Muscle layer of colon (tissue), 2 donors: ENCODE results near the gene CD209.

Source experiments
- H3K27ac ChIP-seq: one replicate; pipeline ENCODE4 v1.7.0; 2013; ENCODE audit warnings: low read depth, mild to moderate bottlenecking, low read length, moderate library complexity
- H3K27me3 ChIP-seq, 2 donors: one replicate each; pipeline ENCODE4 v1.7.0; 2013; ENCODE audit warnings: low read length in 2 of 2, mild to moderate bottlenecking in 2 of 2; ENCODE audit not compliant: insufficient read depth in 2 of 2, control insufficient read depth in 1 of 2
- H3K36me3 ChIP-seq: one replicate; pipeline ENCODE4 v1.7.0; 2013; ENCODE audit warnings: mild to moderate bottlenecking, low read length; ENCODE audit not compliant: insufficient read depth
- H3K4me1 ChIP-seq: one replicate; pipeline ENCODE4 v1.7.0; 2013; ENCODE audit warnings: mild to moderate bottlenecking, low read length; ENCODE audit not compliant: insufficient read depth
- H3K4me3 ChIP-seq, 2 donors: one replicate each; pipeline ENCODE4 v1.7.0; 2013; ENCODE audit warnings: low read length in 2 of 2, low read depth in 1 of 2, mild to moderate bottlenecking in 1 of 2, moderate library complexity in 1 of 2
- H3K9ac ChIP-seq: one replicate; pipeline ENCODE4 v1.7.0; 2013; ENCODE audit warnings: low read length
- H3K9me3 ChIP-seq: one replicate; pipeline ENCODE4 v1.7.0; 2013; ENCODE audit warnings: mild to moderate bottlenecking, low read length
- donor health status: abdominal sarcoma.
- donor health status: Adenocarcinoma of cecum.

Gene CD209

DNA sequence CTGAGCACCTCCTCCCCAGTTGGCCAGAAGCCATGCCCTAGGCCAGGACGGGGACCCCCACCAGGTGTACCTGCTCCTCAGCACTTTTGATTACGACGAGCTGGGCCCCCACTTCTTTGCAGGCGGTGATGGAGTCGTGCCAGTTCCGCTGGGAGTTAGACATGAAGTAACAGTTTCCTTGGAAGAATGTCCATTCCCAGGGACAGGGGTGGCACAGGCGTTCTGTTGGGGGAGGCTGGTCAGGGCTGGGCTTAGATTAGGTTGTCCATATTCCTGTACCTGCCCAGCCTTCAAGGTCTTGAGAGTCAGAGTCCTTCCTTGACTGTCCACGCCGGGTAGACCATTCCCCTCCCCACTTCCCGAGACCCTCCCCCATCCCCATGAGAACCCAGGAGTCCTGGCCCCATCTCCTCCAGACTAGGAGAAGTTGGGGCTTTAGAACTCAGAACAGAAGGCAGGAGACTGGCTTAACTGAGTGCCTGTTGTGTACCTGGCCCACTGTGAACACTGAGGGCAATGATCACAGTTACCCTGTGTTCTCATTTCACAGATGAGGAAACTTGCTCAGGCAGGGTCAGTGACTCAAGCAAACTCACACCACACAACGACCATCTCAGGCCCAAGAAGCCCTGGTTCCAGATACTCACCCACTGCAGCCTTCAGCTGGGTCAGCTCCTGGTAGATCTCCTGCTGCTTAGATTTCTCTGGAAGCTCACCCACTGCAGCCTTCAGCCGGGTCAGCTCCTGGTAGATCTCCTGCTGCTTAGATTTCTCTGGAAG is 2.3 kb downstream of the CD209 start:
- Histone ChIP-seq H3K9ac (no peak overlapping the region), H3K27me3 (peaks cover 6 to 15% of the 10 kb centered on the region in 2 donors), H3K4me1 (no peaks in the 10 kb centered on the region), H3K4me3 (no peak overlapping the region), H3K27ac (no peak overlapping the region), H3K9me3 (no peaks in the 10 kb centered on the region), H3K36me3 (no peaks in the 10 kb centered on the region)

DNA sequence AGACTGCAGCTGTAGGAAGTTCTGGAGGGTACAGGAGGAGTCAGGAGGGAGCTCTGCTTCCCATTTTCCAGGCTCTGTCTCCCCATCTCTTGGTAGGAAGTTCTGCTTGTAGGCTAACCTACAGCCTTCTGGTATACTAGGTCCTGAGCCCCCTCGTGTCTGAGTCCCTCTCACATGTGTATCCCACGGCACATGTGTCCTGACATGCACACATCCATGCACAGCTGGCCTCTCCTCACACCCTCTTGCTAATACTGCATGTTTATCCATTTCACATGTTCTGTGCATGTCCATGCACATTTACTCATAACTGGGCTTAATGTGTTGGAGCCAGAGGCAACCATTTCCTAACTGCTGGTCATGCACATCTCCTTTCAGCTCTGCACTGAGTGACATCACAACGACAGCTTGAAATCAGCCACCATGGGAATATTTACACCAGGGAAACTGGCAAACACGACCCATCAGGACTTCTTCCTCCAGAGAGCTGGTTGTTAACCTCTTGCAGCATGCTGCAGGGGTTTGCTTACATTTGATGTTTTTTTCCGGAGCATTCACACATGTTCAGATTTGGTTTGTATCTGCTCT is 3.0 kb downstream of the CD209 start:
- no peaks in the 10 kb centered on the region for H3K9me3 ChIP-seq
- H3K4me3 ChIP-seq: no peak overlapping the region
- H3K36me3 ChIP-seq: no peaks in the 10 kb centered on the region
- H3K27ac ChIP-seq: no peak overlapping the region
- no peaks in the 10 kb centered on the region for H3K4me1 ChIP-seq
- H3K9ac ChIP-seq: no peak overlapping the region
- H3K27me3 ChIP-seq: peaks cover 6 to 15% of the 10 kb centered on the region in 2 donors

DNA sequence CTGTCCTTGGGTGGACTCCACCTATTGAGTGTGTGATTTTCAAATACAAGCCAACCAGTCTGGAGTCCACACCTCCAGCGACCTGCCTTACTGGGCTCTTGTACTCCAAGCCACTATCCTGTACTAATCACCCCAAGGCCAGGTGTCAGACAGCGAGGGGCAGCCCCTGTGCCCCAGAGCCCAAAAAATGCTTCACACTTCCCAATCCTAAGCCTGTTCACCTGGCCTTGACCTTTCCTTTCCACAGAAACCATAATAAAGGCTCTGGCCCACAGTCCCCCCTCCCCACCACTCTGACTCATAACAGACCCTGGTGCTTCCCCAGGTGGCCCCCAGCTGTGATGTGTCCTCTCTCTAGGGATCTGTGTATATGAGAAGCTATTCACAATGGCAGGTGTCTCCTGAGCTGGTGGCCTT is 3.9 kb downstream of the CD209 start:
- Histone ChIP-seq H3K4me1 (no peaks in the 10 kb centered on the region), H3K36me3 (no peaks in the 10 kb centered on the region), H3K27me3 (peaks cover 6 to 15% of the 10 kb centered on the region in 2 donors), H3K9ac (no peak overlapping the region), H3K4me3 (no peak overlapping the region), H3K27ac (no peak overlapping the region), H3K9me3 (no peaks in the 10 kb centered on the region)

DNA sequence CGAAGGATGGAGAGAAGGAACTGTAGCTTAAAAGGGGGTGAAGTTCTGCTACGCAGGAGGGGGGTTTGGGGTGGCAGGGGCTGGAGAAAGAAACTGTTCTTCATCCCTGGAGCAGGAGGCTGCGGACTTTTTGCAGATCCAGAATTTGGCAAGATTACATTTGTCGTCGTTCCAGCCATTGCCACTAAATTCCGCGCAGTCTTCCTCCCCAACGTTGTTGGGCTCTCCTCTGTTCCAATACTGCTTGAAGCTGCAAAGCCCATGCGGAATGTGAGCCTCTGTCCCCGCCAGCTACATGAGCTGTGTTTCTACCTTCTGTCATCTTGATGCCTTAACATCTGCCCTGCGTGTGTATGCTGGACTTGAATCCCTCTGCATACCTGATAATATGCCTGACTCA is 4.3 kb downstream of the CD209 start:
- no peaks in the 10 kb centered on the region for H3K9me3 ChIP-seq
- H3K9ac ChIP-seq: no peak overlapping the region
- no peaks in the 10 kb centered on the region for H3K36me3 ChIP-seq
- H3K27me3 ChIP-seq: peaks cover 4 to 14% of the 10 kb centered on the region in 2 donors
- no peaks in the 10 kb centered on the region for H3K4me1 ChIP-seq
- H3K4me3 ChIP-seq: no peak overlapping the region
- H3K27ac ChIP-seq: no peak overlapping the region

DNA sequence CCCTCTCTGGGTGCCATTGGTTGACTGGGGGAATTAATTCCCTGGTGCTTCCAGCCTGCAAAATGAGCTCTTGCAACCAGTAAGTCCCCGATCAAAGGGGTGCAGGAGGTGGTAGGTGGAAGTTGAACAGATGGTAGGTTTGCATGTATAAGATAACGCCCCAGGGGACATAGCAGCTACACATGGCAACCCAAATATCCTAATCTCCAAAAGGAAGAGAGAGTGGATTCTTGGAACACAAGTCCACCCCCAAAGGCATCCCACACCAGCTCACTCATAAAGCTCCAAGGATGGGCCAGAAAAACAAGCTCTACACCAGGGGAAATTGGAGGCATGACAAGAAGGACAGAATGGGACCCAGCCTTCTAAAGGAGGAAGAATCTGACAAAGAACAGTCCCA is 4.8 kb downstream of the CD209 start:
- Histone ChIP-seq H3K9ac (no peak overlapping the region), H3K4me3 (no peak overlapping the region), H3K4me1 (no peaks in the 10 kb centered on the region), H3K27ac (no peak overlapping the region), H3K36me3 (no peaks in the 10 kb centered on the region), H3K27me3 (peaks cover 0 to 11% of the 10 kb centered on the region in 2 donors), H3K9me3 (no peaks in the 10 kb centered on the region)

DNA sequence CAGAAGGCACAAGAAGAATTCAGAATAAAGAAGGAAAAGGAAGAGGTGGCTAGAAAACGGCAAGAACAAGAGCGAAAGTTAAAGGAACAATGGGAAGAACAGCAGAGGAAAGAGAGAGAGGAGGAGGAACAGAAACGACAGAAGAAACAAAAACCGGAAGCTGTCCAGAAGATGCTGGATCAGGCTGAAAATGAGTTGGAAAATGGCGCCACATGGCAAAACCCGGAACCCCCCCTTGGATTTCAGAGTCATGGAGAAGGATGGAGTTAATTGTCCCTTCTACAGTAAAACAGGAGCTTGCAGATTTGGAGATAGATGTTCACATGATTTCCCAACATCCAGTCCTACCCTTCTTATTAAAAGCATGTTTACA is 6.7 kb downstream of the CD209 start:
- no peaks in the 10 kb centered on the region for H3K4me1 ChIP-seq
- H3K4me3 ChIP-seq: no peak overlapping the region
- H3K27ac ChIP-seq: no peak overlapping the region
- H3K9ac ChIP-seq: no peak overlapping the region
- H3K9me3 ChIP-seq: no peaks in the 10 kb centered on the region
- no peaks in the 10 kb centered on the region for H3K27me3 ChIP-seq
- H3K36me3 ChIP-seq: no peaks in the 10 kb centered on the region

DNA sequence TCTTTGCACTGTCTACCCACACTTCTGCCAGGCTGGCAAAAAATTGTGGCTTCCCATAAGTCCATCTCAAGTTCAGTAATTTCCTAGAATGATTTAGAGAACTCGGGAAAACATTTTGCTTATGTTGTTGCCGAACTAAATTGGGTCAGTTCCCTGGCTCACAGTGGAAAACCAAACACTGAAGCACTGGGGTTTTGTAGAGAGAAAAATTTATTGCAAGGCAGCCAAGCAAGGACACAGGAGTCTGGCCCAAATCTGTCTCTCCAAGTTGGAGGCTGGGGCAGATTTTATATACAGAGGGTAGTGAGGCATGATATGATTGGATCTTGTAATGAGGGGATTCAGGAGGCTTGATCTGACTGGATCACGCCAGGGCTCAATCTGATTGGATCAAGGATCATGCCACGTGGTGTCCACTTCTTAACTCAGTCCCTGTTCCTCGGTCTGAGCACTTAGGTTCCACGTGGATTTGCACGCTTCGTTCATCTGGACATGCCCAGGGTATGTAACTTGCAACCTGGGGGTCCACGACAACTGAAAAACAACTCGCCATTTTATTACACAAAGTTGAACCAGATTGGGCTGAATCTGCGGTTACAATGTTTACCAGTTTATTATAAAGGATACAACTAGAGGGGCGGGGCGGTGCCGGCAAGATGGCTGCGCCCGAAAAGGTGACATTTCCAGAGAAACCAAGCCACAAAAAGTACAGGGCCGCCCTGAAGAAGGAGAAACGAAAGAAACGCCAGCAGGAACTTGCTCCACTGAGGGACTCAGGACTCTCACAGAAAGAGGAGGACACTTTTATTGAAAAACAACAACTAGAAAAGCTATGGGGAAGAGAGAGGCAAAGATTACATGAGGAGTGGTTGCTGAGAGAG is 7.3 kb downstream of the CD209 start:
- no peak overlapping the region for H3K27ac ChIP-seq
- H3K27me3 ChIP-seq: no peaks in the 10 kb centered on the region
- H3K9me3 ChIP-seq: no peaks in the 10 kb centered on the region
- H3K36me3 ChIP-seq: no peaks in the 10 kb centered on the region
- H3K4me3 ChIP-seq: no peak overlapping the region
- no peaks in the 10 kb centered on the region for H3K4me1 ChIP-seq
- H3K9ac ChIP-seq: no peak overlapping the region

DNA sequence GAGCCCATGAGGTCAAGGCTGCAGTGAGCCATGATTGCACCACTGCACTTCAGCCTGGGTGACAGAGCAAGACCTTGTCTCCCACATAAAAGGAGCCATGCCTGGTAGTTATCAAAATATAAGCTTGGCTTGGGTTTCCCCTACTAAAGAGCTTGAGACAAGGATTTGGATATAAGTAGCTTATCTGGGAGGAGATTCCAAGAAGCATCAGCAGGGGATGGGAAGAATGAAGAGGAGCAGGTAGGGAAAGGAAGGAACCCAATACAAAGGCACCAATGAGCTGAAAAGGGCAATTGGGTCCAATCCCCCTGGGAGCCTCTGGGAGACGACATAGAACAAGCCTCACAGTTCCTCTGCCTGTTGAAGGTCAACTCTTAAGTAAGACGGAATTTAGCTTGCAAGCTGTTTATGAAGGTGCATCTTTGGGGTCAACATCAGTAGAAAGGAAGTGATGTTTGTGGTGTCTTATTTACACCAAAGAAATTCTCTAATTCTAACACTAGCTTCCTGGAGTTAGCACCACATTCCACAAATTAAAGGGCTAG is 8.1 kb downstream of the CD209 start:
- no peak overlapping the region for H3K9ac ChIP-seq
- H3K36me3 ChIP-seq: no peaks in the 10 kb centered on the region
- H3K27ac ChIP-seq: no peak overlapping the region
- H3K27me3 ChIP-seq: no peaks in the 10 kb centered on the region
- H3K9me3 ChIP-seq: no peaks in the 10 kb centered on the region
- no peak overlapping the region for H3K4me3 ChIP-seq
- H3K4me1 ChIP-seq: no peaks in the 10 kb centered on the region

DNA sequence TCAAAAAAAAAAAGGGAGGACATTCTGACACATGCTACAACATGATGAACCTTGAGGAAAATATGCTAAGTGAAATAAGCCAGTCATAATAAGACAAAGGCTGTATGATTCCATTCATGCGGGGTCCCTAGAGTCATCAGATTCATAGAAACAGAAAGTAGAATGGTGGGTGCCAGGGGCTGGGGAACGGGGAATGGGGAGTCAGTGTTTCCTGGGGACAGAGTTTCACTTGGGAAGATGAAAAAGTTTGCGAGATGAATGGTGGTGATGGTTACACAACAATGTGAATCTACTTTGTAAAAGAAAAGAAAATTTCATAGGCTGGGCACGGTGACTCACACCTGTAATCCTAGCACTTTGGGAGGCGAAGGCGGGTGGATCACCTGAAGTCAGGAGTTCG is 9.3 kb downstream of the CD209 start:
- Histone ChIP-seq H3K4me1 (no peaks in the 10 kb centered on the region), H3K9ac (no peak overlapping the region), H3K27me3 (no peaks in the 10 kb centered on the region), H3K4me3 (no peak overlapping the region), H3K9me3 (no peaks in the 10 kb centered on the region), H3K36me3 (no peaks in the 10 kb centered on the region), H3K27ac (no peak overlapping the region)

DNA sequence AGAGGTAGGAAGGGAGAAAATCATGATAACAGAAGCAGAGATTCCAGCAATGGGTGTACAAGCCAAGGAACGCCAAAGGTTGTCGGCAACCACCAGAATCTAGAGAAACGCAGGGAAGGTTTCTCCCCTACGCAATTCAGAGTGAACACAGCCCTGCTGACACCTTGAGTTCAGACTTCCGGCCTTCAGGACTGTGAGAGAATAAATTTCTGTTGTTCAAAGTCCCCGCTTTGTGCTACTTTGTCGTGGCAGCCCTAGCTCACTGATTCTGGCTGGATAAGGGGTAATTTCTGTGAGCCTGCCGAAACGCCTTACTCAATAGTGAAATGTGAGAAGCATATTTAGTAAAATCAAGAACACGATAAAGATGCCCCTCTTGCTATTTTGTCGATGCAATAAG is 10.1 kb downstream of the CD209 start:
- no peaks in the 10 kb centered on the region for H3K9me3 ChIP-seq
- no peaks in the 10 kb centered on the region for H3K4me1 ChIP-seq
- no peak overlapping the region for H3K9ac ChIP-seq
- H3K4me3 ChIP-seq: no peak overlapping the region
- peaks cover 0 to 3% of the 10 kb centered on the region in 2 donors for H3K27me3 ChIP-seq
- no peaks in the 10 kb centered on the region for H3K36me3 ChIP-seq
- H3K27ac ChIP-seq: no peak overlapping the region

DNA sequence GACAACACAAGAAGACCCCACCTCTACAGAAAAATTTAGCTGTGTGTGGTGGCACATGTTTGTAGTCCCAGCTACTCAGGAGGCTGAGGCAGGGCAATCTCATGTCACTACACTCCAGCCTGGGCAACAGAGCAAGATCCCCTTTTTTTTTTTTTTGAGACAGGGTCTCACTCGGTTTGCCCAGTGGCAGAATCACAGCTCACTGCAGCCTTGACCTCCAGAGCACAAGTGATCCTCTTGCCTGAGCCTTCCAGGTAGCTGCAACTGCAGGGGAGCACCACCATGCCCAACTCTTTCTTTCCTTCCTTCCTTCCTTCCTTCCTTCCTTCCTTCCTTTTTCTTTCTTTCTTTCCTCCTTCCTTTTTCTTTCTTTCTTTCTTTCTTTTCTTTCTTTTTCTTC is 11.2 kb downstream of the CD209 start:
- Histone ChIP-seq H3K4me3 (no peak overlapping the region), H3K27ac (no peak overlapping the region), H3K9me3 (no peaks in the 10 kb centered on the region), H3K27me3 (peaks cover 0 to 13% of the 10 kb centered on the region in 2 donors), H3K36me3 (no peaks in the 10 kb centered on the region), H3K4me1 (no peaks in the 10 kb centered on the region), H3K9ac (no peak overlapping the region)
